8988T (cell line): ENCODE data around the gene OCIAD2.
"Not testable (repeated sequence)": the region's sequence is repeated elsewhere in the genome, so short reads cannot be mapped to it uniquely, and the experiment has no call there.

Source experiments
- DNase-seq: peaks from one replicate; pipeline ENCODE4 v3.0.0; 2011

Gene OCIAD2

GRCh38 chr4:48851651-48852050, 54.9 kb downstream of the OCIAD2 start:
- DNase-seq, result no peak

- not testable (repeated sequence) for DNase-seq
Measured at GRCh38 chr4:48848799-48849198, 57.8 kb downstream of the OCIAD2 start.

DNA sequence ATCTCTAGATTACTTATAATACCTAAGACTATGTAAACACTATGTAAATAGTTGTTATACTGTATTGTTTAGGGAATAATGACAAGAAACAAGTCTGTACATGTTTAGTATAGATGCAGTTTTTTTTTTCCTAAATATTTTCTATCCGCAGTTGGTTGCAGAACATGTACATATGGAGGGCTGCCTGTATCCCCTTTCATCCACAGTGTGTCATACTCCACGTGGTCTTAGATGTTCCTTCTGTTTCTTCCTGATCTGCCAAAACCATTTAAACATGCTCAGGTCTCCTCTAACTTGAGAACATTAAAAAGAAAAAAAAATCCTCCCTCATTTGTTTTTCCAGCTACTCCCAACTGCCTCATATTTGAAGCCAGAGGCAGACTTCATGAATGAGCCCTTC, 61.7 kb downstream of the OCIAD2 start:
- DNase-seq, result no peak

- no peak for DNase-seq
Measured at GRCh38 chr4:48841045-48841827, 65.3 kb downstream of the OCIAD2 start.

DNA sequence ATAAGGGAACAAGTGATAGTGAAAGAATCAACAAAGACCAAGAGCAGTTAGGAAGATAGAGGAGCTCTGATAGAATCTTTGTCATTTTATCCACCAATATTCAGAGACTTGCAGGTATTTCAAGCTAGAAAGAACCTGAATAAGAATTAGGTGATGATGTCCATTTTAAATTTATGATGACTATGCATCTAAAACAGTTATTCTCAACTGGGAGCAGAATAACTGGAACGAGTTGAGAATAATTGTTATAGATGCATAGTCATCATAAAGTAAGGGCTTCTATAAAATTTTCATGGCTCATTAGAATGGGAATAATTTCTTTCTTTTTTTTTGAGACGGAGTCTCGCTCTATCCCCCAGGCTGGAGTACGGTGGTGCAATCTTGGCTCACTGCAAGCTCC, 69.9 kb downstream of the OCIAD2 start:
- no peak for DNase-seq
